Rectal smooth muscle tissue (tissue), 1 donor: ENCODE results near the gene PLB1.

Experiments used
- H3K27ac ChIP-seq: one replicate; pipeline ENCODE4 v1.7.0; 2013; ENCODE audit warnings: low read depth, low read length, inconsistent platforms
- H3K27me3 ChIP-seq: one replicate; pipeline ENCODE4 v1.7.0; 2013; ENCODE audit warnings: low read length; ENCODE audit not compliant: control insufficient read depth, insufficient read depth
- H3K36me3 ChIP-seq: one replicate; pipeline ENCODE4 v1.7.0; 2013; ENCODE audit warnings: low read length; ENCODE audit not compliant: control insufficient read depth, insufficient read depth
- H3K4me1 ChIP-seq: one replicate; pipeline ENCODE4 v1.7.0; 2013; ENCODE audit warnings: low read length; ENCODE audit not compliant: control insufficient read depth, insufficient read depth
- H3K4me3 ChIP-seq: one replicate; pipeline ENCODE4 v1.7.0; 2013; ENCODE audit warnings: low read length
- H3K9ac ChIP-seq: one replicate; pipeline ENCODE4 v1.7.0; 2013; ENCODE audit warnings: low read length

PLB1 gene, protein sequence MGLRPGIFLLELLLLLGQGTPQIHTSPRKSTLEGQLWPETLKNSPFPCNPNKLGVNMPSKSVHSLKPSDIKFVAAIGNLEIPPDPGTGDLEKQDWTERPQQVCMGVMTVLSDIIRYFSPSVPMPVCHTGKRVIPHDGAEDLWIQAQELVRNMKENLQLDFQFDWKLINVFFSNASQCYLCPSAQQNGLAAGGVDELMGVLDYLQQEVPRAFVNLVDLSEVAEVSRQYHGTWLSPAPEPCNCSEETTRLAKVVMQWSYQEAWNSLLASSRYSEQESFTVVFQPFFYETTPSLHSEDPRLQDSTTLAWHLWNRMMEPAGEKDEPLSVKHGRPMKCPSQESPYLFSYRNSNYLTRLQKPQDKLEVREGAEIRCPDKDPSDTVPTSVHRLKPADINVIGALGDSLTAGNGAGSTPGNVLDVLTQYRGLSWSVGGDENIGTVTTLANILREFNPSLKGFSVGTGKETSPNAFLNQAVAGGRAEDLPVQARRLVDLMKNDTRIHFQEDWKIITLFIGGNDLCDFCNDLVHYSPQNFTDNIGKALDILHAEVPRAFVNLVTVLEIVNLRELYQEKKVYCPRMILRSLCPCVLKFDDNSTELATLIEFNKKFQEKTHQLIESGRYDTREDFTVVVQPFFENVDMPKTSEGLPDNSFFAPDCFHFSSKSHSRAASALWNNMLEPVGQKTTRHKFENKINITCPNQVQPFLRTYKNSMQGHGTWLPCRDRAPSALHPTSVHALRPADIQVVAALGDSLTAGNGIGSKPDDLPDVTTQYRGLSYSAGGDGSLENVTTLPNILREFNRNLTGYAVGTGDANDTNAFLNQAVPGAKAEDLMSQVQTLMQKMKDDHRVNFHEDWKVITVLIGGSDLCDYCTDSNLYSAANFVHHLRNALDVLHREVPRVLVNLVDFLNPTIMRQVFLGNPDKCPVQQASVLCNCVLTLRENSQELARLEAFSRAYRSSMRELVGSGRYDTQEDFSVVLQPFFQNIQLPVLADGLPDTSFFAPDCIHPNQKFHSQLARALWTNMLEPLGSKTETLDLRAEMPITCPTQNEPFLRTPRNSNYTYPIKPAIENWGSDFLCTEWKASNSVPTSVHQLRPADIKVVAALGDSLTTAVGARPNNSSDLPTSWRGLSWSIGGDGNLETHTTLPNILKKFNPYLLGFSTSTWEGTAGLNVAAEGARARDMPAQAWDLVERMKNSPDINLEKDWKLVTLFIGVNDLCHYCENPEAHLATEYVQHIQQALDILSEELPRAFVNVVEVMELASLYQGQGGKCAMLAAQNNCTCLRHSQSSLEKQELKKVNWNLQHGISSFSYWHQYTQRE (N-terminal part only)

DNA sequence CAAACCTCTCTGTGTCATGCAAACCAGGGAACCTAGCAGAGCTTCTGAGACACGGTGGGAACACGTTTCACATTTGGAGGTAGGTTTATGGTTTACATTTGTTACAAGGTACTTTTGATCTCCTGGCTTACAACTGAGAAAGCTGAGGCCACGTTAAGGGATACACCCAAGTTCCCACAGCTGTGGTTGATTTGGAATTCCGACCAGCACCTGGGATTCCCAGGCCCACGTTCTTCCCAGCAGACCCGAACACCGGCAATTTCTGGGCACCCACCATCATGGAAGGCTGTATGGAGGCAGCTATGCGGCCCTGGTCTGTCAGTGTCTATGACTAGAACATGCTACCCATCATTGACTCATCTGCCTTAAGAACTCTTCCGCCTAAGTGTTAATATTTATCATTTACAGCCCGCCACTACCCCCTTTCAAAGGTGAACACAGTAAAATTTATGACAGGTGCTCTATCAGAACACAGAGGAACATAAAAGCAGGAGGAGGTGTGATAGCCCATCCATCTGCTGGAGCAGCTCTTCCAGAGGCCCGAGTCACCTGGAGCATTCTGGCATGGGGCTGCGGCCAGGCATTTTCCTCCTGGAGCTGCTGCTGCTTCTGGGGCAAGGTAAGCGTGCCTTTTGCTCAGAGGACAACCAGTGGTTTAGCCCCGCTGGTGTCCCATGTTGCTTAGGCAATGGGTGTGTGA, at the start of gene PLB1:
TSS of gene PLB1 (plus strand) at position 510 of the 700 bp plus-strand sequence. CDS start at position 565, 55 bp downstream.
- Histone ChIP-seq H3K36me3 (no peaks in the 10 kb centered on the region), H3K4me1 (no peaks in the 10 kb centered on the region), H3K27me3 (no peaks in the 10 kb centered on the region), H3K4me3 (no peak within 1 kb of the TSS), H3K9ac (no peak within 1 kb of the TSS), H3K27ac (no peak within 1 kb of the TSS)

DNA sequence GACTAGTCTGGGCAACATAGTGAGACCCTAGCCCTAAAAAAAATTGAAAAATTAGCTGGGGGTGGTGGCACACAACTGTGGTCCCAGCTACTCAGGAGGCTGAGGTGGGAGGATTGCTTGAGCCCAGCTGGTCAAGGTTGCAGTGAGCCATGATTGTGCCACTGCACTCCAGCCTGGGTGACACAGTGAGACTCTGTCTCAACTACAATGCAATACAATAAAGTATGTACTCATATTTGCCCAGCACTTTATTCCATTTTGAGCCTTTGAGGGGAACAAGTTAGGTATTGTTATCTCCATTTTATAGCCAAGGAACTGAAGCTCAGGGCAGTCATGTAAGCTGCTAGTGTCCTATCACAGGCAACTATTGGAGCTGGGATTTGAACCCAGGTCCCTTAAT, 49.3 kb upstream of the PLB1 start:
- H3K9ac ChIP-seq, result no peak overlapping the region
- no peak overlapping the region for H3K4me3 ChIP-seq
- H3K4me1 ChIP-seq, result no peaks in the 10 kb centered on the region
- H3K36me3 ChIP-seq, result no peaks in the 10 kb centered on the region
- no peaks in the 10 kb centered on the region for H3K27me3 ChIP-seq
- H3K27ac ChIP-seq, result no peak overlapping the region

DNA sequence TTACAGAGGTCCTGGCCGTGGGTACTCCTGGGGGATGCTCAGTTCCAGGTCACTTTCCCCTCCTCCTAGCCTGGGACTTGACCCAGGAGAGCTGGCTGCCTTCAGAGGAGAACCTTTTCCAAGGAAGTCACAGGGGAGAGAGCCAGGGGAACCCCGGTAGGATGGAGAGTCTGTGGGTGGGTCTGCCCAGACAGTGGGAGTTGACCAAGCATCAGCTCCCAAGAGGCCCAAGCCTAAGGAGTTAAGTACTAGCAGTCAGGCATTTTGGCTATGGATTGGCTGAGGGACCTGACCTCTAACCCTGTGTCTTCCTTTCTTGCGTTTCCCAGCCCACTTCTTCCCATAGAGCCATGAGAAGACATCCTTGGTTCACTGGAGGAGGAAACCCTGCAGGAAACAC, 48.8 kb upstream of the PLB1 start:
- no peak overlapping the region for H3K4me3 ChIP-seq
- no peaks in the 10 kb centered on the region for H3K27me3 ChIP-seq
- H3K4me1 ChIP-seq, result no peaks in the 10 kb centered on the region
- no peak overlapping the region for H3K27ac ChIP-seq
- no peak overlapping the region for H3K9ac ChIP-seq
- no peaks in the 10 kb centered on the region for H3K36me3 ChIP-seq

DNA sequence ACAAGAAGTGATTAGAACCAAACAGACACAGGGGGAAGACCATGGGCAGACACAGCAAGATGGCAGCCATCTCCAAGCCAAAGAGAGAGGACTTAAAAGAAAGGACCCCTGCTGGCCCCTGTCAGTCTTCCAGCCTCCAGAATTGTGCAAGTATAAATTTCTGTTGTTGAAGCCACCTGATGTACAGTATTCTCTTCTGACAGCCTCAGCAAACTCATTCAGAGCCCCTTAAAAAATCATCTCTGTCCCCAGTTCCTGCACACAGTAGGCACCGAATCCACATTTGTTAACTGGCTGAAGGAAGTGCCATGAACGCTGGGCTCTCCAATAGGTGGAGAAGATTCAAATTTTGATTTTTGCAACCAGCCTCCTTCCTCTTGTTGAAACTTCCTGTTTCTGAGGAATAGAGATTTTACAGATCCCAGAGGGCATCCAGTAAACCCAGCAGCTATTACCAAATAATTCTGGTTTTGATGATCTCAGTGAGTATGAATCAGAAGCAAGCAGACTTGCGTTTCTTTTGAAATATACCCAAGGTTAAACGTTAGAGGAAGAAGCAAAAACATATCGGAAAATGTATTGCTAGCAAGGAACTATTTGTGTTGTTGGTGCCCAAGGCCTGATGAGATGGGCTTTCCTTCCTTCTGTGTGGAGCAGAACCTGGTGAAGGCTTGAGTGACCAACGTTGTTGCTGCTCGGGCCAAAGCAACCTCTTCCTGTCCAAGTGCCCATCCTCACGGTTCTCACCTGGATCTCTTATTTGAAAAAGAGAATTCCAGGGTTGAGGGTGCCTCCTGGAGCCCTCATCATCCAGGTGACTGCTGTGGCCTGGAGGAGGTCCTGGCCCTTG, 47.7 kb upstream of the PLB1 start:
- H3K27me3 ChIP-seq, result no peaks in the 10 kb centered on the region
- no peaks in the 10 kb centered on the region for H3K36me3 ChIP-seq
- H3K27ac ChIP-seq, result no peak overlapping the region
- no peak overlapping the region for H3K4me3 ChIP-seq
- no peaks in the 10 kb centered on the region for H3K4me1 ChIP-seq
- H3K9ac ChIP-seq, result no peak overlapping the region

DNA sequence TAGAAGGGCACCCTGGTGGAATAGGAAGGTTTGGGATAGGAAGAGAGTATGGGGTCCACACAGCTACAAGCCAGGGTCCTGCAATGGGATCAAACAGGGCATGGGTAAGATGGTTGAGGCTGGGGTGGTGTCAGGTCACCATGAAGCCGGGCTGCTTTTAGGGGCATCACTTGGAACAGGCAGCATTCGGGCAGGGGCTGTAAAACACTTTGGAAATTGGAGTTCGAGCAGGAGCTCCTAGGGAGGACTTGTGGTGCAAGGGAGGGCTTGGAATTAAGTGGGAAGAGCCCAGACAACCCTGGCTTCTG, 47.1 kb upstream of the PLB1 start:
- Histone ChIP-seq H3K36me3 (no peaks in the 10 kb centered on the region), H3K9ac (no peak overlapping the region), H3K27me3 (no peaks in the 10 kb centered on the region), H3K4me1 (no peaks in the 10 kb centered on the region), H3K27ac (no peak overlapping the region), H3K4me3 (no peak overlapping the region)

DNA sequence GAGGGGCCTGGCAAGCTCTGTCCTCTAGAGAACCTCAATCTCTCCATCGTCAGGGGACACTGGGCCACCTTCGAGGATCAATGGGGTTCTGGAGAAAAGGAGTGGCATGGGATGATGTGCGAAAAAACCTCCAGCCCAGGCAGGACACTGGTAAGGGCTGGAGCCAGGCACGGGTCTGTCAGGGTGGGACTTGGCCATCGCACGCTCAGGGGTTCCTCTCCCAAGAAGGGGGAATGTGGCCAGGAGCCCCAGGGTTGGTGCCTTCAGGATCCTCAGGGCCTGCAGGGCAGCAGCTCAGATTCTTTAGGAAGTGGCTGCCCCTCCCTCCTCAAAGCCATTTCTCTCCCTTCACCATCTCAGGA, 46.8 kb upstream of the PLB1 start:
- no peaks in the 10 kb centered on the region for H3K4me1 ChIP-seq
- no peaks in the 10 kb centered on the region for H3K27me3 ChIP-seq
- no peak overlapping the region for H3K9ac ChIP-seq
- no peak overlapping the region for H3K4me3 ChIP-seq
- H3K27ac ChIP-seq, result no peak overlapping the region
- no peaks in the 10 kb centered on the region for H3K36me3 ChIP-seq

DNA sequence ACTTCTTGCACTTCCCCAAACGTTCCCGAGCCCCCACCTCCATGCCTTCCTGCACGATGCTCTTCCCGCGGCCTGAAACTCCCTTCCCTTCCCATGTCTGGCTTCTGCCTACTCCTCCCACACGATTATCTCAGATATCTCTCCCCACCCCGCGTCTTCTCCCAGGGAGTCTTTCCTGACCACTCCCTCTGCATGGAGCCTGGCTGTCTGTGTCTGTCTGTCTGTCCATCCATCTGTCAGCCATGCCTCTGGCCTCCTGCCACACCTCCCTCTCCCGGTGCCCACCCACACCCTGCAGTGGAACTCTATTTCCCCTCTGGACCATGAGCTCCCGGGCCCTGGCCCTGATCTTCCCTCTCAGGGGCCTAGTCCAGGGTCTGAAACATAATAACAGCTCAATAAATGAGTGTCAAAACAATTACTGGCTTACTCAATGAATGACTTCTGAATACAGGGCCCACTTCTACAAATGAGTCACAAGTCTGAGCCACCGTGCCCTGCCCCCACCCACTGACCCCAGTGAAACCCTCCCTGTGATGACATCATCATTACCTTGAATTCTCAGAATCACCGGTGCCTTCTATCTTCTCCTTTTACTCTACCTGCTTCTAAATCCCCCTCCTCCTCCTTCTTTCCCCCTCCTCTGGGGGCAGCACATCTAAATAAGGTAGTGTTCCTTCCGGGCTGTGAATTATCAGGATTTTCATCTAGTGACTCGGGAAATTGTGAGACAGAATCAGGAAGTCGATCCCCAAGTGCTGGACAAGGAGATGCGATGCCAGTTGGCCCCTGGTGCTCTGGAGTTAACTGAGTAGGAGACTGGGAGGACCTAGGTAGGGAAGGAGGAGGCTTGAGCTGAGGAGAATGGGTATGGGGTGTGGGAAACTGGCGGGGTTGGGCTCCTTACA, 46.1 kb upstream of the PLB1 start:
- Histone ChIP-seq H3K4me3 (no peak overlapping the region), H3K27ac (no peak overlapping the region), H3K36me3 (no peaks in the 10 kb centered on the region), H3K9ac (no peak overlapping the region), H3K27me3 (no peaks in the 10 kb centered on the region), H3K4me1 (no peaks in the 10 kb centered on the region)

DNA sequence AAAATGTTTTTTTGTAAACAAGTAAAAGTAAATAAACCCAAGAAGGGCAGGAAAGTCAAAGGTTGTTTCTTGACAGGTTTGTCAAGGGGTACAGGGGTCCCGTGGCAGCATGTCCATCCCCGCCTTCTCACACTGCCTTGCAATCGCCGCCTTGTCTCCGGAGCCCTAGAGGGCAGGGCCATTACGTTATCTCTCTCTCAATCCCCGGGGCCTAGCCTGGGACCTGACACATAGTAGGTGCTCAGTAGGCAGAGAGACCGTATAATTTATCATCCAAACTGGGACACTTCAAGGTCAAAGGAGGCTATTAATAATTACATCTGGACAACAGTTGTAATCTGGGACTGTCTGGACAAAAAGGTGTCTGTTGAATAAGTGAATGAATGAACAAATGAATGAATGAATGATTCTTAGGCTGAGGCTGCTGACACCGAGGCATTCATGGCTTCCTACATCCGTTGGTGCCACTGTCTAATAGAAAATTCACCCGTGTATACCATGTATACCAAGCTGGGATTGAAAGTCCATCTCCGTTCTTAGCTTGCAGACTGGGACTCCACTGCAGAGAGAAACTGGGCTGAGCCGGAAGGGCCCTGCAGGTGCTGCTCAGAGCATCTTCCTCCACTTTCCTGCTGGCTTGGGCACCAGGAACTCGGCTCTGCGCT, 44.8 kb upstream of the PLB1 start:
- H3K27me3 ChIP-seq, result no peaks in the 10 kb centered on the region
- no peaks in the 10 kb centered on the region for H3K36me3 ChIP-seq
- no peak overlapping the region for H3K27ac ChIP-seq
- H3K4me3 ChIP-seq, result no peak overlapping the region
- H3K9ac ChIP-seq, result no peak overlapping the region
- H3K4me1 ChIP-seq, result no peaks in the 10 kb centered on the region

DNA sequence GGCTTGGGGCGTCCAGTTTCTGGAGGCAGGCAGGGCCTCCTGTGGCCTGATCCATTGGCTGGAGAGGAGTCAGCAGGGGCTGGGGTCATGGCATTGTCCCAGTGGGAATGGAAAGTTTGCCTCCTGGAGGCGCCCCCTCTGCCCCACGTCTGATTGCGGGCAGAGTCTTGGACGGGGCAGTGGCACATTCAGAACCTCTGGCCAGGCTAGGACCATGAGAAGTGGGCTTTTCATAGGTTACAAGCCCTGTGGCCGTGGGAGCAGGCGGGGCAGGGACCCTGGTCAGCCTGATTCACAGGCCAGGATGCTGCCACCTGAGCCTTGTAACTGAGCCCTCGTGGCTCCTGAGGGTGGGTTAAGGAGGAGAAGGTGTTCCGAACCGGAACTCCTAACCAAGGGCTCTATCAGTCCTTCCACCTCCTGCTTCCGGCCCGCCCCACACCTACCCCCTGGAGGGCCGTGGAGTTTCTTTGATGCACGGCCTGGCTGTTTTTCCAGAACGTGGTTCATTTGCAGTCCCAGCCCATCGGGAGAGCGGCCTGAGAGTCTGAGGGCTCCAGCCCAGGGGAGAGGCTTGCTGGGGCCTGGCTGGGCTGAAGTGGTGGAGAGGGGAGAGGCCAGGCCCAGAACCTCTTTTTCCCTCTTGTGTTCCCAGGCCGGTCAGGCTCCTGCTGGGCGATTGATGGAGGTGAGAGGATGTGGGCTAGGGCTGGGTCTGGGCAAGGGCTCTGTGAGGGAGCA, 43.9 kb upstream of the PLB1 start:
- Histone ChIP-seq H3K27ac (no peak overlapping the region), H3K36me3 (no peaks in the 10 kb centered on the region)

DNA sequence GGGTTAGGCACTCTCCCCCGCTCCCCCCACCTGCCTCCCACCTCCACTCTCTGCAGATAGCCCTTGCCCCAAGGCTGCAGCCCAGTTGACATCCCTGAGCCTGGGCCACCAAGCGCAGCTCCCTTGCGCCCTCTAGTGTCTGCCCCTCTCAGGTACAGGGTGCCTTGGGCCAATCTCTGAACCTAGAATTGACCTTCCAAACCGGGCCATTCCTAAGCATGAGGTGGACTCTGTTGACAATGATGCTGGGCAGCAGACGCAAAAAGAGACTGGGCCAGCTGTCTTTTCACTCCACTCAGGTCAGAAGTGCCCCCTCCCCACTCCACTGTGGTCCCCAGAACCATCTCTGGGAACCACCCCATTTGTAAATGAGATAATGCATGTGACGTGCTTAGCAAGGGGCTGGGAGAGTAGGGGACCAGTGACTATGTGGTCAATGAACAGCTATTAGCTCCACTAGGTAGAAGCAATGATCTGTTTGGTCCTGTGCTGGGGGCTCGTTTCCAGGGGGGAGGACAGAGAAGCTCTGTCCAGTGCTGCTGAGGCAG, 43.3 kb upstream of the PLB1 start:
- Histone ChIP-seq H3K4me3 (no peak overlapping the region), H3K27ac (no peak overlapping the region), H3K4me1 (no peaks in the 10 kb centered on the region), H3K9ac (no peak overlapping the region), H3K36me3 (no peaks in the 10 kb centered on the region), H3K27me3 (no peaks in the 10 kb centered on the region)

More for the DNA sequence above, 43.9 kb upstream of the PLB1 start:
- Histone ChIP-seq H3K9ac (no peak overlapping the region), H3K4me3 (no peak overlapping the region), H3K4me1 (no peaks in the 10 kb centered on the region), H3K27me3 (no peaks in the 10 kb centered on the region)
